Sigmoid colon (tissue), 7 donors: ENCODE results near the gene MMP12. TPM values are rescaled to one million over a fixed set of nuclear protein-coding genes. Genes with fewer than 3 reads are reported as not detected.

Experiments used
- DNase-seq: peaks from one replicate; pipeline ENCODE4 v3.0.0-alpha.2; 2019
- H3K27ac ChIP-seq, 4 donors: fragments of 200-600 bp; sonication (generic); one replicate each; pipeline ENCODE4 v1.5.1; 2016 to 2019; ENCODE audit warnings: mild to moderate bottlenecking in 1 of 4
- H3K27me3 ChIP-seq, 3 donors: fragments of 200-600 bp; sonication (generic); one replicate each; pipeline ENCODE4 v1.5.1; 2019; ENCODE audit warnings: mild to moderate bottlenecking in 1 of 3
- H3K36me3 ChIP-seq, 4 donors: fragments of 200-600 bp; sonication (generic); one replicate each; pipeline ENCODE4 v1.5.1; 2016 to 2019
- H3K4me1 ChIP-seq, 4 donors: fragments of 200-600 bp; sonication (generic); one replicate each; pipeline ENCODE4 v1.5.1; 2017 to 2019
- H3K4me3 ChIP-seq, 4 donors: fragments of 200-600 bp; sonication (generic); one replicate each; pipeline ENCODE4 v1.5.1; 2017 to 2019; ENCODE audit warnings: mild to moderate bottlenecking in 2 of 4, moderate library complexity in 1 of 4
- H3K9me3 ChIP-seq, 4 donors: fragments of 200-600 bp in 3 of 4; sonication (generic) in 3 of 4; one replicate each; pipeline versions ENCODE4 v1.5.1 to v1.6.1; 2013 to 2019
- CTCF ChIP-seq, 4 experiments: fragments of 450-650 bp in 3 of 4; fragments of 200-600 bp in 1 of 4; IDR thresholded peaks; one replicate each; pipeline ENCODE4 v1.5.1; 2016 to 2019; ENCODE audit warnings: antibody characterized with exemption in 4 of 4, mild to moderate bottlenecking in 3 of 4, moderate library complexity in 2 of 4
- EP300 ChIP-seq, 4 donors: sonication (generic); formaldehyde crosslinking; IDR thresholded peaks; one replicate each; pipeline ENCODE4 v1.6.1; 2017; ENCODE audit warnings: antibody characterized with exemption in 4 of 4
- POLR2A ChIP-seq, 2 donors: fragments of 450-650 bp; IDR thresholded peaks; one replicate each; pipeline ENCODE4 v1.6.1; 2016; ENCODE audit warnings: antibody characterized with exemption in 2 of 2, mild to moderate bottlenecking in 2 of 2, moderate library complexity in 2 of 2
- POLR2AphosphoS5 ChIP-seq, 4 donors: sonication (generic); formaldehyde crosslinking; IDR thresholded peaks; one replicate each; pipeline ENCODE4 v1.6.1; 2017; ENCODE audit warnings: antibody characterized with exemption in 4 of 4
- whole genome bisulfite sequencing, 2 donors: extraction: QIAGEN DNeasy Blood & Tissue Kit; methylation state at CpG; one replicate each; pipeline ENCODE4 v1.1.7; 2013; 5-methylcytosine and 5-hydroxymethylcytosine counted together
- intact Hi-C: fragments of 100-400 bp; cut with DNase I; formaldehyde crosslinking; loops from one replicate; pipeline ENCODE4 v1.15.1; 2023
- polyA plus RNA-seq, 3 donors: library from polyadenylated mRNA; stranded (reverse); fragments of 200-250 nt; gene quantifications; one replicate each; pipeline ENCODE4 v1.2.3, GENCODE V29; 2013
- total RNA-seq, 4 donors: library from RNA; depleted of rRNA; stranded (reverse); fragments of >200 nt; gene quantifications; one replicate each; pipeline ENCODE4 v1.1.0, GENCODE V29; 2016
- donor health status: healthy with polysubstance abuse.
- donor health status: Bipolar disorder and iron deficiency.
- donor health status: healthy.

MMP12 gene
- total and polyA plus RNA-seq, 7 donors, result 1.8 to 209 (median 17.0) TPM; not detected in 3

GRCh38 chr11:102831489-102832440 is 43.0 kb downstream of the MMP12 start:
- TF ChIP-seq EP300 (IDR thresholded peaks at IDR 0.05), result no peak
- TF ChIP-seq CTCF (IDR thresholded peaks at IDR 0.05), result peak in 3 of 4 experiments; percentile 39 to 50 (median 49)
- TF ChIP-seq POLR2AphosphoS5 (IDR thresholded peaks at IDR 0.05), result no peak
- Histone ChIP-seq H3K4me1 (peaks cover 0 to 20% (median 11%) of the 10 kb centered on the region in 4 donors), H3K9me3 (no peaks in the 10 kb centered on the region), H3K27ac (peak overlapping the region in 3 of 4 donors; percentile 43 to 63 (median 44)), H3K27me3 (no peaks in the 10 kb centered on the region), H3K4me3 (peak overlapping the region in 3 of 4 donors; percentile 36 to 45 (median 36)), H3K36me3 (no peaks in the 10 kb centered on the region)
- WGBS, 2 donors, result 39 to 48% methylated on average over 38 of the region's 38 CpGs
- peak; percentile 70 for DNase-seq
- intact Hi-C loops, result loop anchor here (5.0 kb wide), 2 partner anchors 111 to 221 kb away; no protein-coding TSS in a partner anchor

GRCh38 chr11:102831128-102831488 is 43.7 kb downstream of the MMP12 start:
- 55 to 57% methylated on average over 2 of the region's 2 CpGs for WGBS, 2 donors
- no peaks in the 10 kb centered on the region for H3K27me3 ChIP-seq
- intact Hi-C loops, result loop anchor here (5.0 kb wide), 2 partner anchors 111 to 221 kb away; no protein-coding TSS in a partner anchor

GRCh38 chr11:102830001-102830727 is 44.6 kb downstream of the MMP12 start:
- no peak for DNase-seq
- Histone ChIP-seq H3K4me1 (peaks cover 0 to 8% (median under 1%) of the 10 kb centered on the region in 4 donors), H3K27ac (no peak overlapping the region), H3K36me3 (no peaks in the 10 kb centered on the region), H3K27me3 (no peaks in the 10 kb centered on the region), H3K4me3 (no peak overlapping the region), H3K9me3 (no peaks in the 10 kb centered on the region)
- WGBS, 2 donors, result 66 to 80% methylated on average over 5 of the region's 5 CpGs
- TF ChIP-seq POLR2AphosphoS5 (IDR thresholded peaks at IDR 0.05), result no peak
- TF ChIP-seq POLR2A (IDR thresholded peaks at IDR 0.05), result no peak
- TF ChIP-seq EP300 (IDR thresholded peaks at IDR 0.05), result no peak
- TF ChIP-seq CTCF (IDR thresholded peaks at IDR 0.05), result no peak
- intact Hi-C loops, result loop anchor here (5.0 kb wide), 2 partner anchors 112 to 222 kb away; no protein-coding TSS in a partner anchor

More at GRCh38 chr11:102831128-102831488, 43.7 kb downstream of the MMP12 start:
- peaks cover 0 to 15% (median 8%) of the 10 kb centered on the region in 4 donors for H3K4me1 ChIP-seq
- peak overlapping the region in 2 of 4 donors; percentile 36 to 45 for H3K4me3 ChIP-seq
- no peaks in the 10 kb centered on the region for H3K36me3 ChIP-seq
- TF ChIP-seq EP300 (IDR thresholded peaks at IDR 0.05), result no peak
- no peak for TF ChIP-seq POLR2AphosphoS5 (IDR thresholded peaks at IDR 0.05)
- TF ChIP-seq CTCF (IDR thresholded peaks at IDR 0.05), result no peak
- TF ChIP-seq POLR2A (IDR thresholded peaks at IDR 0.05), result no peak
- no peak for DNase-seq
- H3K27ac ChIP-seq, result peak overlapping the region in 1 of 4 donors; percentile 63
- H3K9me3 ChIP-seq, result no peaks in the 10 kb centered on the region

GRCh38 chr11:102829316-102830000 is 45.3 kb downstream of the MMP12 start:
- WGBS, 2 donors, result 64 to 65% methylated on average over 6 of the region's 6 CpGs
- peaks cover 0 to 8% (median 0%) of the 10 kb centered on the region in 4 donors for H3K4me1 ChIP-seq
- no peaks in the 10 kb centered on the region for H3K27me3 ChIP-seq
- no peak for DNase-seq
- H3K36me3 ChIP-seq, result no peaks in the 10 kb centered on the region
- H3K4me3 ChIP-seq, result no peak overlapping the region
- intact Hi-C loops, result no loop called here
- H3K27ac ChIP-seq, result no peak overlapping the region
- no peaks in the 10 kb centered on the region for H3K9me3 ChIP-seq
- no peak for TF ChIP-seq POLR2A (IDR thresholded peaks at IDR 0.05)
- no peak for TF ChIP-seq CTCF (IDR thresholded peaks at IDR 0.05)
- no peak for TF ChIP-seq EP300 (IDR thresholded peaks at IDR 0.05)
- TF ChIP-seq POLR2AphosphoS5 (IDR thresholded peaks at IDR 0.05), result no peak
